ENCODE results near the gene DLG3.

DLG3 gene

DNA sequence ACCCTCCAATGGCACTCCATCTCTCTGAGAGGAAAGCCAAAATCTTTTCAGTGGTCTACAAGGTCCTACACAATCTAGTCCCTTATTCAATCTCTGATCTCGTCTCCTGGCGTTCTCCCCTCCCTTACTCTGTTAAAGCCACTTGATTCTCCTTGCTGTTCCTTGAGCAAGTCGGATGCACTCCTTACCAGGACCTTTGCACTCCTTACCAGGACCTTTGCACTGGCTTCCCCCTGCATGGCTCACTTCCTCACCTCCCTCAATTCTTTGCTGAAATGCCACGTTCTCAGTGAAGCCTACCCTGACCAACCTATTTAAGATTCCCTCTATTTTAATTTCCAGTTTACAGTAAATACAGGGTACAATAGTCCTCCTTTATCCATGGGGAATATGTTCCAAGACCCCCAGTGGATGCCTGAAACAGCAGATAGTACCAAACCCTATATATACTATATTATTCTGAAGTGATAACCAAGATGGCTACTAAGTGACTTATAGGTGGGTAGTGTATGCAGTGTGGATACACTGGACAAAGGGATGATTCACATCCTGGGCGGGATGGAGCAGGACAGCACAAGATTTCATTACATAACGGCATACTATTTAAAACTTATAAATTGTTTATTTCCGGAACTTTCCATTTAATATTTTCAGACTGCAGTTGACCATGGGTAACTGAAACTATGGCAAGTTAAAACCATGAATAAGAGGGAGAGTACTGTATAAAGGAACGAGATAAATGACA lies 6.5 kb upstream of the DLG3 start:
- DNase-seq (ENCODE audit: low read depth), result no peak

DNA sequence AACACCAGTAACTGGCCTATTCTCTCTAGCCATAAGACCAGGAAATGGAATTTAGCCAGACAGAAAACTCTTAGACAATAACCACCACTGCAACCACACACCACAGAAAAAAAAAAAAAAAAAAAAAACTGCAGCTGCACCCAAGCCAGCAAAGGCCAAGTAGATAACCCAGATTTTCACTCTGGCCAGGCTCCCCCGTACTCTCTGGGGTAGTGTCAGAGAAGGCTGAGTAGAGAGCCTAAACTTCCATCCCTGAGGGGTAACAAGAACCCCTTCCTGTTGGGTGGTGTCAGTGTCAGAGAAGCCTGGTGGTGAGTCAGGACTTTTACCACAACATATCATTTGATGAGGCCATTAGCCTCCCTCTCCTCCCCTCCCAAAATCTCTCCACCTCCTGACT lies 5.6 kb upstream of the DLG3 start:
- DNase-seq (ENCODE audit: low read depth), result no peak

DNA sequence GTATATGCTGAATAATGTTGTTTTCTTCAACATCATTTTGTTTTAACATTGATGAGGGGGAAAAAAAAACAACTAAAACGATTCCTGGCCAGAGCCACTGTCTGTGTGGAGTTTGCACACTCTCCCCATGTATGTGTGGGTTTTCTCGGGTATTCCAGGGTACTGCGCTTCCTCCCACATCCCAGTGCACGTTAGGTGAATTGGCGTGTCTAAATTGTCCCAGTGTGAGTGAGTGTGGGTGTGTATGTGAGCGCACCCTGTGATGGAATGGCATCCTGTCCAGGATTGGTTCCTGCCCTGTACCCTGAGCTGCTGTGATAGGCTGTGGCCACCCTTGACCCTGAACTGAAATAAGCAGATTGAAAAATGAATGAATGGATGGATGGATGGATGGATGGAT lies 2.4 kb upstream of the DLG3 start:
- DNase-seq (ENCODE audit: low read depth), result no peak

DNA sequence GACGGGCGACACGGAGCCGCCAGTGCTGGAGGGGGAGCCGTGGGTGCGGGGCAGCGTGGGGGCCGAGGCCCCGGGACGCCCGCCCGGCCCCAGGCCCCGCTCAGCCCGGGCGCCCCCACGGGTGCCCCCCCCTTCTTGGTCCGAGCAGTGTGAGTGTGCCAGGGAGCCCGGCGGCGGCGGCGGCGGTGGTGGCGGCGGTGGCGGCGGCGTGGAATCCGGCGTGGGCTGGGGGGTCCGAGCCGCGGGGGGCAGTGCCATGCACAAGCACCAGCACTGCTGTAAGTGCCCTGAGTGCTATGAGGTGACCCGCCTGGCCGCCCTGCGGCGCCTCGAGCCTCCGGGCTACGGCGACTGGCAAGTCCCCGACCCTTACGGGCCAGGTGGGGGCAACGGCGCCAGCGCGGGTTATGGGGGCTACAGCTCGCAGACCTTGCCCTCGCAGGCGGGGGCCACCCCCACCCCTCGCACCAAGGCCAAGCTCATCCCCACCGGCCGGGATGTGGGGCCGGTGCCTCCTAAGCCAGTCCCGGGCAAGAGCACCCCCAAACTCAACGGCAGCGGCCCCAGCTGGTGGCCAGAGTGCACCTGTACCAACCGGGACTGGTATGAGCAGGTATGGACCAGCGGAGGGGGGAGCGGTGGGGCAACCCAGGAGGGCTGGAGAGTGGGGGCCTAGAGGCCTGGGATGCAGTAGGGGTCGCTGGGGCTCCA lies 466 bp downstream of the DLG3 start:
- no peak for DNase-seq (ENCODE audit: low read depth)

DNA sequence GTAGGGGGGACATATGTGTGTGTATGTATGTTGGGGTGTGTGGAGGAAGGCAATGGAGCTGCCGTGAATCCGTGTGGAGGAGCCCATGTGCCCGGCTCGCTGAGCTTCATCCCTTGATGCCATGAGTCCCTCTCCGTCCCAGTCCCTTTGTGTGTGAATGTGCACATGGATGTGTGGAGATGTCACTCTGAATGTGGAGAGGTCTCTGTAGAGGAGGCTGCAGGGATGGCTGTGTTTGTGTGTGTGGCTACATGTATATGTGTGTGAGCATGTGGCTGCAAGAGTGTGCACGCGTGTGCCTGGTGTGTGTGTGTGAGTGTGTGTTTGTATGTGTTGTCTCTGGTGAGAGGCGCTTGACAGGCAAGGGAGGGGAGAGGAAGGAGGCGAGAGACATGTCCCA lies 1.3 kb downstream of the DLG3 start:
- no peak for DNase-seq (ENCODE audit: low read depth)

DNA sequence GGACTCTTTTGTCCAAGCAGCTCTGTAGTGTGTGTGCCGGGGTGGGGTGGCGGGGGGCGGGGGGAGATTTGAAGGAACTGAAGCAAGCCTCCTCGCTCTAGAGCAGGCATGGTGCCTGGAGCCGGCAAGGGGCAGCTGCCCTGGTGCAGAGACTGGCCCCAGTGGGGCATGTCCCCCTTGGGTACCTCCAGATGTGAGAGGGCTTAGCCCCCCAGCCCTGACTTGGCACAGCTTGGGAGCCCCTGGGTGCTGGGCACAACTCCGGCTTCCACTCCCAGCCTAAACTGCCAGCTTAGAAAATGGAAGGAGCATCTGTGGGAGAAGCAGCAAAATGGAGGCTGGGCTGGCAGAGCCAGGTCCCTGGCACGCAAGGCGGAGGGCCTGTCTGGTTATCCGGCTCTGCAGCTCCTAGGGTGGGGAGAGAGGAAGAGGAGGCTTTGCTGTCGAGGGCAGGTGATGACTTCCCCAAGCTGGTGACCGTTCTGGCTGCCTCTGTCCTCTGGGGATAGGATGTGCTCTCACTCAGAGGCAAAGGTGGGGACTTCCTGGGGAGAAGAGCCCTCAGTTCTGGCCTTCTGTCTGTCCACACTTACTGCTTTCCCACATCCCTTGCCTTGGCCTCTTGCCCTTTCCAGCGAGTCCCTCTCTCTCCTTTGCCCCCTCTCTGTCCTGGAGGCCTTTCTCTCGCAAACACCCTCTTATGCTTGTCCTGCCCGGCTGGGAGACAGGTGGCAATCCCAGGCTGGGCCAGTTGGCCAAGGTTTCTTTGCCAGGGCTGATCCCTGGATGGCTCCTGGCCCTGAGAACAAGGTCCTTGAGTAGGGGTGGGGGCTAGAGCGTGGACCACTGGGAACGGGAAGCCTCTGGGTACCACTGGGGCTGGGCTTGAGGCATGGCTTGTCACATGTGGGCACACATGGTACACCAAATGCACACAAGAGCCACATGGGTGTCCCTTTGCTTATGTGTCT lies 2.0 kb downstream of the DLG3 start:
- DNase-seq (ENCODE audit: low read depth), result no peak

DNA sequence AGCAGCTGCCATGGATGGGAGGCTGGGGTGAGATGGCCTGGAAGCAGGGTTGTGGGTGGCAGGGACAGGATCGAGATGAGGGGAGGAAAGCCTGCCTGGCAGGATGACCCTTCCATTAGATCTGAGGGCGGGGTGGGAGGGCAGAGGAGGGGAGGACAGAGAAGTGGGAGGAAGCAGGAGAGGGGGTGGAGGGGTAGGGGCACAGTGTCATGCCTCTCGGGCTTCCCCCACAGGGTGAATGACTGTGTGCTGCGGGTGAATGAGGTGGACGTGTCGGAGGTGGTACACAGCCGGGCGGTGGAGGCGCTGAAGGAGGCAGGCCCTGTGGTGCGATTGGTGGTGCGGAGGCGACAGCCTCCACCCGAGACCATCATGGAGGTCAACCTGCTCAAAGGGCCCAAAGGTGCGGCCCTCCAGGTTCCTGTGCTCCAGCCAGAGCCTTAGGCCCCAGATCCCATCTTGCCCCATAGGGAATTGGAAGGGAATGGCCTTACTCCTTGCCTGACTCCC lies 4.9 kb downstream of the DLG3 start:
- DNase-seq (ENCODE audit: low read depth), result no peak

DNA sequence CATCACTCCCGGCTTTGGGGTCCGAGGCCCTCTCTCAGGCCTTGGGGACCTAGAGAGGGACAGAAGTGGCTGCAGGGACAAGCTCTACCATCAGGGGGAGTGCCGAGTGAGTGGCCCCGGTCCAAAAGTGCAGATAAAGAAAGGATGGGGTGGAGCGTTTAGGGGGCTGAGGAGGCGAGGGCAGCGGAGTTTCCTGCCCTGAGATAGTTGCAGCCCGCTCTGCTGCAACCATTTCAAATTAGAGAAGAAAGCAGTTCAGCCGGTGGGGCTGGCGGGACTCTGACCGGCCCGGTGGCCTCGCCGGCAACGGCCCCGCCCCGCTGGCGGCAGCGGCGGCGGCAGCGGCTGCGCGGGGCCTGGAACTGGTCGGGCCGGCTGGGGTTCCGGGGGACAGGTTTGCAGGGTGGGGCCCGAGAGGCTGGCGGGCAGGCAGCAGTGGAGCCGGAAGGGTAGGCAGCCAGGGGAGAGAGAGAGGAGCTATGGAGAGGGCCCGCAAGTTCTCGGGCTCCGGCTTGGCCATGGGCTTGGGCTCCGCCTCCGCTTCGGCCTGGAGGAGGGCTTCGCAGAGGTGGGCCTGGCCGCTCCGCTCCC lies 7.6 kb downstream of the DLG3 start:
- DNase-seq (ENCODE audit: low read depth), result peak; percentile 18

DNA sequence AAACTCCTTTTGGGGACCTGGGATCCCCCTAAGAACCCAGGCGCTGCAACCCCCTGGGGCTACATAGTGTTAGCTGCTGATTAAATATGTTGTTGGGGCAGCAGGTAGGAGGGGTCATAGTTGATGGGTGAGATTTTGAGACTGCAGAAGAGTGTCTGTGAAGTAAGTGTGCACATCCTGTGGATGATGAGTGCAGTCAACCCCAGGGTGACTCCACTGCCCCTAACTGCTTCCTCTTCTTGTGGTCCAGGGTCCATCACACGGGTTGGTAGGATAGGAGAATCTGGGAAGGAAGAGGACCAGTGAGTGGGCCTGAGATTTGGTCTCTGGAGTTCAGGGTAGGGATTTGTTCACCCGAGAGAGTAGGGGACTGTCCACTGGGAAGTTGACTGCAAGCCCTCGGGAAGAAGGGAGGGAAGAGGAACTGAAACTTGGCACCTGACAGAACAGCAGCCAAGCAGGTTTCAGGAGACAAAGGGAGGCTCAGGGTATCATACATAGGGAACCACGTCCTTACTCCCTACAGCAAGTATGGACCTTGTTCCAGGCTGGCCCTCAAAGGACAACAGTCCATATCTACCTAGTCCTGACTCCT lies 8.5 kb downstream of the DLG3 start:
- DNase-seq (ENCODE audit: low read depth), result no peak

DNA sequence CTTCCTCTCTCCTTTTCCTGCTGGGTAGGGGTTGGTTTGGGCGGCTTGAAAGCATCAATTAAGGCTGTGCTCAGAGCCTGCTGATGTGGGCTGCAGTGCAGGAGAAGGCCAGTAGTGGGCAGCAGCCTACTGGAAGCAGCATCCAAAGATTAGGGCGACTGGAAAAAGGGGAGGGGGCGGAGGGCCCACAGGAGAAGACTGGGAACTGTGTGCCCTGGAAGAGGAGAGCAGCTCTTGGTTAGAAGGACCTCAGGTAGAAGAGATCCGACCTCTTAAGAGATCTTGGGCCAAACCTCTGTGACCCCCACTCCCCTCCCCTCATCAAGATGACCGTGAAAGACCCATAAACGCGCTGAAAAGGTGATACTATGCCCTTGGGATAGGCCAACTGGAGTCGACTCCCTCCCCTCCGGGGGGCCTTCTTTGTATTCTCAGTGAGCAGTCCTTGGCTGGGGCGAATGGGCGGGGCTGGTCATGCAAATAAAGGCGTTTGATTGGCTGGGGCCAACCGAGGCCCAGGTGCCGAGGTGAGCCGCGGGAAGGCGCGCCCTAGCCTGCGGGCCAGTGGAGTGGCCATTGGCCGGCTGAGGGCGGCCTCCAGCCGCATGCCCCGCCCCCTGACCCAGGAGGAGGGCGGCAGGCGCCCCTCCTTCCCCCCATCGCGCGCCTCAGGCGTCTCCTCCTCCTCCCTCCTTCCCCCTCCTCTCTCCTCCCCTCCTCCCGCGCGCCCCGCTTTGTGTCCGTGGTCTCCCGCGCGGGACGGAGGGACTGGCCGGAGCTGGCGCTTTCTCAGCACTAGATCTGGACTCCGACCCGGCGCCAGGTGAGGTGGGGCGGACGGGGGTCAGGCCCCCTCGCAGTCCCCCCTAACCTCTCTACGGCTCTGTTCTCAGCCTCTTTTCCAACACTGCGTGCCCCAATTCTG lies 10.1 kb downstream of the DLG3 start:
- DNase-seq (ENCODE audit: low read depth), result peak; percentile 17

DNA sequence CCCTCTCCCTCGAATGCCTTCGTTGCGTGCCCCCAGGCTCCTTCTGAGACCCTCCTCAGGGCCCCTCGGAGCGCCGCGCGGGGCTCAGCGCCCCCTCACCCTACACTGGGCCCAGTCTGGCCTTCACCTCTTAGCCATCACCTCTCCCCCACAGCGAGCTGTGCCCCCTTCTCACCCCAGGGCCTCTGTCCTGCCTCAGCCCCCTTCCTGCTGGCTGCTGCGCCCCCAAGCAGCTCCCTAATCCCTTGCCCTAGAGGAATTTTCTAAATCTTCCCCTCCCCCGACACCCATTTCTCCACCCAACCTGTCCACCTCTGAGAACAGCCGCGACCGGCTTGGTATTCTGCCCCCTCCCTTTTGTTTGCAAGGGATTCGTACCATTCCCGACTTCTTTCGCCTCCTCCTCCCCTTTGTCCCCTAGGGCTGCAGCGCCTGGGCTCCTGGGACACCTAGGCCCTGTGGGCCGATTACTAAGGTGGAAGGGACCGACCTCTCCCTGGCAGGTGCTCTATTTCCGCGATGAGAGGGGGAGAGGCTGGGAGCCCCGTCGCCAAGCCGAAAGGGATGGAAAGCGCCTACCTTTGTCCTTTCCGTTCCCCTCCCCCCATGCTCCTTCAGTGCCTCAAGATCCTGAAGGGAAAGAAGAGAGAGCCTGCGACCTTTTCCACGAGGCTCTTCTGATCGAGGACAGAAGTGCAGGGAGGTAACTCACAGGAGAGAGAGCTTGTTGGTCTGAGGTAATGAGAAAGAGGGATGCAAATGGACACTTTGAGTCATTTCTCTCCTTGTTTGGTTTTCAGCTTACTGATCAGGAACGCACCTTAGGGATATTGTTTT lies 10.9 kb downstream of the DLG3 start:
- no peak for DNase-seq (ENCODE audit: low read depth)

DNA sequence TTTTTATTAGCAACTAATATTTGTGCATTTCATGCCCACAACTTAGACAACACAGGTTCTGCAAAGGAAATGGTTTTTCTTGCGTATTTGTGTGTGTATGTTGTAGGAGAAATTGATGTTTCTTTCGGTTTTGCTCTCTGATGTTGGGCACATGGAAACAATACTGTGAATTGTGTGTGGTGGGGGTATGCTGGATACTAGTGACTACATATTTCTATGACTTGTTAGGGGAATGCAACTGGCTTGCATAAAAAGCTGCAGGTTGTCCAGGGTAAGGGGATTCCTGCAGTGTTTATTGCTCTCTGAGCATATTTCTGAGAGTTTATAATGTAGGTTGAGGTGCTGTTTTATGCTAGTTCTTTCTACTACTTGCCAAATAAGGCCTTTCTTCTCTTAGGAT lies 11.6 kb downstream of the DLG3 start:
- DNase-seq (ENCODE audit: low read depth), result no peak

DNA sequence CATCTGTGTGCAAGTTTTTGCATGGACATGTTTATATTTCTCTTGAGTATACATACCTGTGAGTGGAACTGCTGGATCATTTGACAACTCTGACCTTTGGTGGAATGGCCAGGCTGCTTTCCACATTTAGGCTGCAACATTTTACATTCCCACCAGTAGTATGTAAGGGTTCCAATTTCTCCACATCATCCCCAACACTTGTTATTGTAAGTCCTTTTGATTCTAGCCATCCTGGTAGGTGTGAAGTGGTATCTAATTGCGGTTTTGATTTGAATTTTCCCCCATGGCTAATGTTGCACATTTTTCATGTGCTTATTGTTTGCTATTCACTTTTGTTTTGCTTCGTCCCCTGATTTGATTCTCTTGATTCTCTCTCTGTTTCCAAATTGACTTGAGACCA lies 16.4 kb downstream of the DLG3 start:
- DNase-seq (ENCODE audit: low read depth), result no peak

DNA sequence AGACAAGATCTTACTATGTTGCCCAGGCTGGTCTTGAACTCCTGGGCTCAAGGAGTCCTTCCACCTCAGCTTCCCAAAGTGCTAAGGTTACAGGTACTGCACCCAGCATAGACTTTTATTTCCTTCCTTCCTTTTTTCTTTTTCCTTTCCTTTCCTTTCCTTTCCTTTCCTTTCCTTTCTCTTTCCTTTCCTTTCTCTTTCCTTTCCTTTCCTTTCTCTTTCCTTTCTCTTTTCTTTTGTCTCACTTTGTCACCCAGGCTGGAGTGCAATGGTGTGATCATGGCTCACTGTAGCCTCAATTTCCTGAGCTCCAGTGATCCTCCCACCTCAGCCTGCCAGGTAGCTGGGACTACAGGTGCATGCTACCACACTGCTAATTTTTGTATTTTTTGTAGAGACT lies 19.4 kb downstream of the DLG3 start:
- DNase-seq (ENCODE audit: low read depth), result no peak

DNA sequence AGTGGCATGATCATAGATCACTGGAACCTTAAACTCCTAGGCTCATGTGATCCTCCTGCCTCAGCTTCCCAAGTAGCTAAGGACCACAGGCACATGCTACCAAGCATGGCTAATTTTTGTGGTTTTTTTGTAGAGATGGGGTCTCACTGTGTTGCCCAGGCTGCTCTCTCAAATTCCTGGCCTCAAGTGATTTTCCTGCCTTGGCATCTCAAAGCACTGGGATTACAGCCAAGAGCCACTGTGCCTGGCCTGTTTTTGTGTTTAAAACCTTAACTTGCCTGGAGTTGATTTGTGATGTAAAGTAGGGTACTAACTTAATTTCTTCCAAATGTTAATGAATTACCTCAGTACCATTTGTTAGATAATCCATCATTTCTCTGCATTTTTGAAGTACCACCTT lies 22.3 kb downstream of the DLG3 start:
- DNase-seq (ENCODE audit: low read depth), result no peak

DNA sequence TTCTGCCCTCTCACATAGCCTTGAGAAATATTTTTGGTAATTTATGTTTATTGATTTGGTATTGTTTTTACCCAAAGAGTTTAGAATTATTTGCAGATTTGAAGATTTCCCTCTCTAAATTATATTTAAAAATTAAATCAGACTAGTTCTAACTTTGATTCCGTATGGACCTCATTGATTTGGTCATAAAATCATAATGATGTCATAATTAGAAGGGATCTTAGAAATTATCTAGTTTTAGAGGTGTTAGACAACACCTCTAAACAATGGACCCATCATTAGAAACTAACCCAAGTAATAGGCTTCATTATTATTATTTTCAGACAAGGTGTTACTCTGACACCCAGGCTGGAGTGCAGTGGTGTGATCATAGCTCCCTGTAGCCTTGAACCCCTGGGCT lies 24.1 kb downstream of the DLG3 start:
- DNase-seq (ENCODE audit: low read depth), result no peak

DNA sequence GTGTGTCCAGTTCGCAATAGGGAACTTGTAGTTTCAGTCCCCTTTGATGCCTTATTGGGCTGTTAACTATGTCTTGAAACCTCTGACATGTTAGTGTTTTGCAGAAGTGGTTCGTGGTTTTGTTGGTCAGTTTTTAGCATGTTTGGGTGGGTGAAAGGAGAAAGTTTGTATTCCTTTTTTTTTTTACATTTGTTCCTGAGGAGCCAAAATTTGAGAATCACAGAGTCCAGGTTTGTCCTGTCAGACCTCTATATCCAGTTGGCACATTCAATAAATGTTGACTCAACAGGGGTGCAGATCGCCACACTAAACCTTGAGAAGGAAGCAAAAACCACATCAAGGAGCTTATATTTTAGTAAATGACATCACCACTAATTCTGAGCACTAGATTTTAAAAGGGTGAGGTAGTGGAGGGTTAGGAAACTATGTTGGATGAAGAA lies 26.2 kb downstream of the DLG3 start:
- DNase-seq (ENCODE audit: low read depth), result no peak

DNA sequence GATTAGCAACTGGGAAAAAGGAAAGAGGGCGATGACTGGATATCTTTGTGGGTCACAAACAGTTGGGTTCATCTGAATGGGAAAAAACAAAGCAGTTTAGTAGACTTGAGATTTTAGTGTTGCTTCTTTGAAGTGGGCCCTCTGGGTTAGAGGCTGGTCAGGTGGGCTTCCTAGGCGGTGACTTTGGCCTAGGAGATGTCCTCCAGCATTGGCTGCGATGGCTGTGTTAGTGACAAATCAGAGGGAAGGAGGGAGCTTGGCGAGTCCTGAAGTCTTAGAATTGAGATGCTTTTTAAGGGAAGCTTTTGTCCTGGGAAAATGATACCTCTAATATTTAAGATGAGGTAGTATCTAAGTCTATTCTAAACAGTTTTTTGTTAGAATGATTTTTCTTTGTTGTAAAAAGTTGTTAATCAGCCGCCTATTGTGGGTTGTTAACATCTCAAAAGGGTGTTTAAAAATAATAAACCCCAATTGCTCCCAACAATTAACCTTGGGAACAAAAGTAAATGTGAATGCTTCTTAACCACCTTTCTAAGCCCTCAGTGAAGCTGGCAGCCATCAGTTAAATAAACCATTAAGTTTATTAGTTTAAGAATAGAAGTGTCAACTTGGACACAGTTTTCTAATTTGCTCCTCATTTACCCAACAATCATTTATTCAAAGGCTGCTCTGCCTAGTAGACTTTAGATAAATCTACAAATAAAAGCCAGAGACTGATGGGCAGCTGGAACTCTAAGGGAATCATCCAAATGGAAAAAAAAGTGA lies 31.7 kb downstream of the DLG3 start:
- DNase-seq (ENCODE audit: low read depth), result no peak

Measured in fibroblast of gingiva (primary cell).